Progenitor cell of endocrine pancreas (in vitro differentiated cells): ENCODE results near the gene SRRM4. TPM values are rescaled to one million over a fixed set of nuclear protein-coding genes. Genes with fewer than 3 reads are reported as not detected.
A peak's percentile ranks its signal among the peaks of the same experiment; 100 is the strongest.
"Not testable (repeated sequence)": the region's sequence is repeated elsewhere in the genome, so short reads cannot be mapped to it uniquely, and the experiment has no call there.

ENCODE experiments used
- DNase-seq: peaks from one replicate; pipeline ENCODE4 v3.0.0; 2021; ENCODE audit warnings: low spot score; ENCODE audit not compliant: unreplicated experiment
- H3K27ac Mint-ChIP-seq: 2 replicates; pipeline ENCODE4 v1.8.0; 2021; ENCODE audit warnings: mild to moderate bottlenecking, moderate library complexity, mixed read lengths
- H3K27me3 Mint-ChIP-seq: 2 replicates; pipeline ENCODE4 v1.8.0; 2021; ENCODE audit warnings: mixed read lengths
- H3K36me3 Mint-ChIP-seq: 2 replicates; pipeline ENCODE4 v1.8.0; 2022; ENCODE audit warnings: mixed read lengths; ENCODE audit not compliant: insufficient read depth
- H3K4me1 Mint-ChIP-seq: 2 replicates; pipeline ENCODE4 v1.8.0; 2021; ENCODE audit warnings: low read depth, mixed read lengths
- H3K4me3 Mint-ChIP-seq: 2 replicates; pipeline ENCODE4 v1.8.0; 2021; ENCODE audit warnings: low read depth, mild to moderate bottlenecking, moderate library complexity, mixed read lengths
- H3K9me3 Mint-ChIP-seq: 2 replicates; pipeline ENCODE4 v1.8.0; 2021; ENCODE audit warnings: low read depth, mixed read lengths
- CTCF ChIP-seq: fragments of 200-600 bp; sonication (generic); IDR thresholded peaks from one replicate; pipeline ENCODE4 v1.5.0; 2021; ENCODE audit warnings: antibody characterized with exemption, mild to moderate bottlenecking; ENCODE audit not compliant: unreplicated experiment
- total RNA-seq: library from RNA; stranded (reverse); gene quantifications from 2 replicates; pipeline ENCODE4 v1.2.1, GENCODE V29; 2021

Gene SRRM4
- total RNA-seq, 1 donor from 2014 or later = 2.4 TPM

GRCh38 chr12:119016715-119017114, 35.4 kb downstream of the SRRM4 start:
- H3K27ac Mint-ChIP-seq = no peak overlapping the region
- peaks cover 12% of the 10 kb centered on the region for H3K4me1 Mint-ChIP-seq
- H3K9me3 Mint-ChIP-seq = no peaks in the 10 kb centered on the region
- H3K27me3 Mint-ChIP-seq = peaks cover 28% of the 10 kb centered on the region
- H3K36me3 Mint-ChIP-seq = no peaks in the 10 kb centered on the region
- no peak for TF ChIP-seq CTCF
- H3K4me3 Mint-ChIP-seq = no peak overlapping the region
- no peak for DNase-seq

GRCh38 chr12:119019166-119019565, 37.8 kb downstream of the SRRM4 start:
- Mint-ChIP-seq H3K36me3 (no peaks in the 10 kb centered on the region), H3K4me1 (peaks cover 12% of the 10 kb centered on the region), H3K27me3 (peaks cover 30% of the 10 kb centered on the region), H3K9me3 (no peaks in the 10 kb centered on the region), H3K4me3 (no peak overlapping the region), H3K27ac (no peak overlapping the region)
- no peak for TF ChIP-seq CTCF
- DNase-seq = no peak

- Mint-ChIP-seq H3K27ac (no peak overlapping the region), H3K27me3 (peaks cover 30% of the 10 kb centered on the region), H3K36me3 (no peaks in the 10 kb centered on the region), H3K9me3 (no peaks in the 10 kb centered on the region), H3K4me1 (peaks cover 12% of the 10 kb centered on the region), H3K4me3 (no peak overlapping the region)
- TF ChIP-seq CTCF = peak; percentile 83
- peak; percentile 41 for DNase-seq
These were observed 39.3 kb downstream of the SRRM4 start for GRCh38 chr12:119020406-119021360.

GRCh38 chr12:119024356-119024755, 43.0 kb downstream of the SRRM4 start:
- Mint-ChIP-seq H3K27me3 (peaks cover 20% of the 10 kb centered on the region), H3K4me3 (no peak overlapping the region), H3K27ac (no peak overlapping the region), H3K9me3 (no peaks in the 10 kb centered on the region), H3K4me1 (peaks cover 8% of the 10 kb centered on the region), H3K36me3 (no peaks in the 10 kb centered on the region)
- TF ChIP-seq CTCF = no peak
- DNase-seq = no peak

- Mint-ChIP-seq H3K36me3 (no peaks in the 10 kb centered on the region), H3K27me3 (peaks cover 15% of the 10 kb centered on the region), H3K4me1 (no peaks in the 10 kb centered on the region), H3K27ac (no peak overlapping the region), H3K9me3 (no peaks in the 10 kb centered on the region), H3K4me3 (no peak overlapping the region)
- no peak for DNase-seq
- no peak for TF ChIP-seq CTCF
These were observed 44.4 kb downstream of the SRRM4 start for GRCh38 chr12:119025786-119026185.

- not testable (repeated sequence) for H3K9me3 Mint-ChIP-seq, H3K27ac Mint-ChIP-seq, H3K4me3 Mint-ChIP-seq, DNase-seq, H3K27me3 Mint-ChIP-seq, H3K4me1 Mint-ChIP-seq, H3K36me3 Mint-ChIP-seq
These were observed 52.0 kb downstream of the SRRM4 start for GRCh38 chr12:119033332-119033731.
